Measurements from ENCODE around the gene LARP1B.
"Not testable (repeated sequence)": the region's sequence is repeated elsewhere in the genome, so short reads cannot be mapped to it uniquely, and the experiment has no call there.

LARP1B gene

DNA sequence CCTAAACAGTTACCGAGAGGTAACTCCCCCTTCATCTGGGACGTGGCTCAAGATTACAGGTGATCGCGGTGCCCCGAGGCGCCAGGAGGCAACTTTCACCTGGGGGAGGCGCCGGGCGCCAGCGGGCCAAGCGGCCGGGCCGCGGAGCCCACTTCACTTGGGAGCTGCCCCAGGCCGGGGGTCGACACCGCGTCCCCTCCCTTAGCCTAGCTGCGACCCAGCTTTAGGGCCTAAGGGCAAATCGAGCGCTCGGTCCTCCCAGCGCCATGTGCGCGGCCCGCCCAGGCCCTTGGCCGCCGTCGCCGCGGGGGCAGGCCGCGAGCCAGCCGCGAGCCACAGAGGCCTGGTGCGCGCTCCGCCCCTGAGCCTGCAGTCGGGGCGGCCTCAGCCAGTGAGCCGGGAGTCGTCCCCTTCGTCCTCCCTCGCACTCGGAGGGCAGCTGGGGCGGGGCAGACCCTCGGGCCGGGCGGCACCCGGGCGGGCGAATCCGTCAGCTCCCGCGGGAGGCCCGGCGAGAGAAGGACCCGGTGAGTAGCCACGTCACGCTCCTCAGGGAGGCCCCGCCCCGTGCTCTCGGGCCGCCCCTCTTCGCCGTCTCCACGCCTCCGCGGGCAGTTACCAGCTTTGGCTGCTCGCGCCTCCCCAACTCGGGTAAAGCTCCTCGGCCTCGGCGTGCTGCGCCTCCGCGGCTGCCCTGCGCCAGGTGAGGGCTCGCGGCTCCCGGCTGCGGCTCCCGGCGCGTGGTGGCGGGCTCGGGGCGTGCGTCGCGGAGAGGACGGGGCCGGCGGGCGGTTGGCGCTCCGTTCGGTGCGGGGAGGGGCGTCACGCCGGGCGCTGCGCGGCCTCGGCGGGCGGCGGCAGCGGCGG lies at the start of gene LARP1B:
Gene LARP1B, plus strand, starts transcription at position 614 of the 867 bp plus-strand sequence. CDS start 13,640 bp downstream, outside the sequence.
- DNase-seq: peak; percentile 72

GRCh38 chr4:128025319-128025718 lies 35.8 kb upstream of the LARP1B start:
- no peak for DNase-seq

- DNase-seq: no peak
Observed at GRCh38 chr4:128029907-128030306, 31.2 kb upstream of the LARP1B start.

DNA sequence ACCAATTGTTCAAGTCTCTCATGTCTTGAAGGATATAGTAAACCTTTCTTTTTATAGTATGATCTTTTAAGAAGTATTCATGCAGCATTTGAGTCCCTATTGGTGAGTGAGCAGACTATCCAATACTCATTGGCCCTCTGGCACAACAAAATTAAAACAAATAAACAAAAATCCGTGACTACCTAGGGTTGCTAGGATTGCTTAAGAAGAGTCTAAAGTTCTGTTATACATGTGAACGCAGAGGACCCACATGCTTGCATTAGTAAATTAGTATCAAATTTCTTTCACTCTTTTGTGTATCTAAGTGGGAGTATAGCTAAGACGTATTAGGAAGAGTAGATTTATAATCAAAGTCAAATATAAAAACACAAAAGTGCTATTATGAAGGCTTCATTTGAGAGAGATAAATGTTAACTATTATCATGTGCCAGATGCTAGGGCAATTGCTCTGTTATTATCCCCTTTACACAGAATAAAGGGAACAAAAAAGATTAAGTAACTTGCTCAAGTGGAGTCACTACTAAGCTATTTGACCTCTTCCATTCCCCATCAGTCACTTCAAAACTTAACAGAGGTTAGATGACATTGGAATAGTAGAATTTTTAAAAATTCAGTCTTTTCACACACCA lies 29.2 kb upstream of the LARP1B start:
- no peak for DNase-seq

GRCh38 chr4:128039568-128039967 lies 21.5 kb upstream of the LARP1B start:
- DNase-seq: no peak

DNA sequence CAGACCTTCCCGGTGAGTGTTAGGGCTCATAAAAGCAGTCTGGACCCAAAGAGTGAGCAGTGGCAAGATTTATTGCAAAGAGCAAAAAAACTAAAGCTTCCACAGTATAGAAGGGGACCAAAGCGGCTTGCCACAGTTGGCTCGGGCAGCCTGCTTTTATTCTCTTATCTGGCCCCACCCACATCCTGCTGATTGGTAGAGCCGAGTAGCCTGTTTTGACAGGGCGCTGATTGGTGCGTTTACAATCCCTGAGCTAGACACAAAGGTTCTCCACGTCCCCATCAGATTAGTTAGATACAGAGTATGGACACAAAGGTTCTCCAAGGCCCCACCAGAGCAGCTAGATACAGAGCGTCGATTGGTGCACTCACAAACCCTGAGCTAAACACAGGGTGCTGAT lies 14.1 kb upstream of the LARP1B start:
- not testable (repeated sequence) for DNase-seq

GRCh38 chr4:128047514-128047913 lies 13.6 kb upstream of the LARP1B start:
- not testable (repeated sequence) for DNase-seq

DNA sequence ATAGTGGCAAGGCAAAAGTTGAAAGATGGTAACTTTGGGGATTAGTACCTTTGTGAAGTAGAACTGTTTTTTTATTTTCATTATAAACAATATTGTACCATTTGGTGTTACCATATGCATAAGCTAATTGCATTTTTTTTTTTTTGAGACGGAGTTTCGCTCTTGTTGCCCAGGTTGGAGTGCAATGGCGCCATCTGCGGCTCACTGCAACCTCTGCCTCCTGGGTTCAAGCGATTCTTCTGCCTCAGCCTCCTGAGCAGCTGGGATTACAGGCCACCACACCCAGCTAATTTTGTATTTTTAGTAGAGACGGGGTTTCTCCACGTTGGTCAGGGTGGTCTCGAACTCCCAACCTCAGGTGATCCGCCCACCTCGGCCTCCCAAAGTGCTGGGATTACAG lies 9.9 kb upstream of the LARP1B start:
- not testable (repeated sequence) for DNase-seq

DNA sequence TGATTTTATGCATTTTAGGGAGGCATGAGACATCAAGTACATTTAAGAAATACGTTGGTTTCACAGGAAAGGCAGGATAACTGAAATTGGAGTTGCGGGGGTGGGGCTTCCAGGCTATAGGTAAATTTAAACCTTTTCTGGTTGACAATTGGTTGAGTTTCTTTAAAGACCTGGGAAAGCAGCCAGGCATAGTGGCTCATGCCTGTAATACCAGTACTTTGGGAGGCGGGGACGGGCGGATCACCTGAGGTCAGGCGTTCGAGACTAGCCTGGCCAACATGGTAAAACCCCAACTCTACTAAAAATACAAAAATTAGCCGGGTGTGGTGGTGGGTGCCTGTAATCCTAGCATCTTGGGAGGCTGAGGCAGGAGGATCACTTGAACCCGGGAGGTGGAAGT lies 6.2 kb upstream of the LARP1B start:
- not testable (repeated sequence) for DNase-seq

DNA sequence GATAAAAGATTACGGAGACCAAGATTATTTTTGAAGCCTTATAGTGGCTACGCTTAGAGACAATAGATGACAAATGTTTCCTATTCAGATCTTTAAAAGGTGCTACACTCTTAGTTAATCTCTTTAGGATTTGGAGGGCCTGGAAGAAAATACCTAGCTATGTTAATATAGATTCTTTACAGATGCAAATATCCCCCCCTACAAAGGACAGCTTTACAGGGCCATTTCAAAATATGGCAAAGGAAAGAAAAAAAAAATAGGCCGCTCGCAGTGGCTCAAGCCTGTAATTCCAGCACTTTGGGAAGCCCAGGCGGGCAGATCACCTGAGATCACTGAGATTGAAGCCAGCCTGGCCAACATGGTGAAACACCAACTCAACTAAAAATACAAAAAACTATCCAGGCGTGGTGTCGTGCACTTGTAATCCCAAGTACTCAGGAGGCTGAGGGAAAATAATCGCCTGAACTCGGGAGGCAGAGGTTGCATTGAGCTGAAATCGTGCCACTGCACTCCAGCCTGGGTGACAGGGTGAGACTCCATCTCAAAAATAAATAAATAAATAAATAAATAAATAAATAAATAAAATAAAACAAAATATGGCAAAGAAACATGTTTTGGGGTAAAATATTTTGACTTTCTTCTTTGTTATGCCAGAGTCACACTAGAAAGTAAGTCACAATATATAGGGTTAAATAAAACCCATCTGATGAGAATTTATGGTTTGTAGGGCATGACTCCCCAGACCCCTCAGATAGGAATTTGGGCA lies 5.5 kb upstream of the LARP1B start:
- DNase-seq: not testable (repeated sequence)

GRCh38 chr4:128056396-128056795 lies 4.7 kb upstream of the LARP1B start:
- no peak for DNase-seq

GRCh38 chr4:128060121-128060698 lies 902 bp upstream of the LARP1B start:
- DNase-seq: no peak

DNA sequence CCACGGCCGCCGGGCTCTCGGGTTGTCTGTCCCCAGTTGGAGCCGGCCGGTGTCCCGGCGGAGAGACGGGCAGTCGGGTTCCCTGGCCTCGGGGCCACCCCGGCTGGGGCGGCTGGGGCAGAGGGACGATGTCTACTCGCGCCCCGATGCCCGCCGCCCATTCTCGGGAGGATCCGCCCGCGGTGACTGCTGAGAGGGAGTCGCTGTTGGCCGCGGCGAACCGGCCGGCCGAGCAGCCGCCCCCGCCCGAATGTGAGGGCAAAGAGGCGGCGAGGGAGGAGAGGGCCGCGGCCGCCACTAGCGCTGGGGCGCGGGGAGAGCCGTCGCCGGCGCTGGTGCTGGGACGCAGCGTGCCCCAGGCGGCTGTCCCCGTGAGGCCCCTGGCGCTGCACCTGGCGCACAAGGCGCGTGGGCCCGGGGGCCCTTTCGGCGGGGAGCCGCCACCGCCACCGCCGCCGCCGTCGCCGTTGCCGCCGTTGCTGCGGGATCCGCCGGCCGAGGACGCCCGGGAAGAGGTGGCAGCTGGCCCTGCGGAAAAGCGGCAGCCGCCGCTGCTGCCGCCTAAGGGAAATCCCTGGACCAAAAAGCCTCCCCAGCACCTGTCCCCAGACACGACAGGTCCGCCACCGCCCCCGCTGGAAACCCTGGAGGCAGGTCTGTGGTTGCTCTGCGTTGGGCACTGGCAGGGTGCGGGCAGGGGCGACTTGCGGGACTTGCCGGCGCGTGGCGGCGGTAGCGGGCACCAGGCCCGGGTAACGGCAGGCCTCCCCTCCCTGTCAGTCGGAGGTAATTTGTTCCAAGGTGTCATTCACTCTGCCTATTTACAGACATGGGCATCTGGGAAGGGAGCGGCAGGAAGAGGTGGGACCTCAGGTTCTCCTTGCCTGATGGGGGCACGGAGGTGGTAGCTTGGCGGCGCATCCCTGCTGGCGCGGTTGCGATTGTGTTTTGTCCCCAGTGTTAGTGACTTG lies 739 bp downstream of the LARP1B start:
- DNase-seq: peak; percentile 38

- DNase-seq: not testable (repeated sequence)
Observed at GRCh38 chr4:128066453-128066820, 5.3 kb downstream of the LARP1B start.

- no peak for DNase-seq
Observed at GRCh38 chr4:128068918-128069317, 7.8 kb downstream of the LARP1B start.

- DNase-seq: no peak
Observed at GRCh38 chr4:128076464-128076863, 15.4 kb downstream of the LARP1B start.

DNA sequence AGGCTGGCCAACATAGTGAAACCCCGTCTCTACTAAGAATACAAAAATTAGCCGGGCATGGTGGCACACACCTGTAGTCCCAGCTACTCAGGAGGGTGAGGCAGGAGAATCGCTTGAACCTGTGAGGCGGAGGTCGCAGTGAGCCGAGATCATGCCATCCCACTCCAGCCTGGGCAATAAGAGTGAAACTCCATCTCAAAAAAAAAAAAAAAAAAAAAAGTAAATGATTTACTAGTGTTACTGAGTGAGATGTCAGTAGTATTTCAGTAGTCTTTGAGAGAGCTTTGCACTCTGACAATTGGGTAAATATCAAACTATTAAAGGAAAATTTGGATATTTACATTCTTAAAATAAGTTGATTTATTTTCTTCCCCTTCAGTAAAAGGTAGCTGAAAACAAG lies 34.2 kb downstream of the LARP1B start:
- DNase-seq: not testable (repeated sequence)

DNA sequence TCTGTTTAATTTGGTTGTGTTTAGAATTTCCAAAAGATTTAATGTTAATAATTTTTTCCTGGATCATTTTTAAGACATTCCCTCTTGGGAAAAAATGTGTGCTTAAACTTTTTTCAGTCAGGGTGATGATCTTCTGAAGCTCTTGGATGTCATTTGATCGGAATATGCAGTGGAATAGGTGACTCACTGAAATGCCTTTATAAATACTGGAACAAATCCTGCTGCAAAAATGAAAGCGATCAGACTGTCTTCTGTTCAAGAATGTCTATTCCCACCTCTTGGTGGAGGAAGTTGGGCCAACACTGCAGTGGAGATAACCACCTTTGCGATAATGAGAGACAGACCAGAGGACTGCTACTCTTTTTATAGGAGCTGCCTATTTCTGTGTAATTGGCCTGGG lies 46.7 kb downstream of the LARP1B start:
- DNase-seq: no peak

DNA sequence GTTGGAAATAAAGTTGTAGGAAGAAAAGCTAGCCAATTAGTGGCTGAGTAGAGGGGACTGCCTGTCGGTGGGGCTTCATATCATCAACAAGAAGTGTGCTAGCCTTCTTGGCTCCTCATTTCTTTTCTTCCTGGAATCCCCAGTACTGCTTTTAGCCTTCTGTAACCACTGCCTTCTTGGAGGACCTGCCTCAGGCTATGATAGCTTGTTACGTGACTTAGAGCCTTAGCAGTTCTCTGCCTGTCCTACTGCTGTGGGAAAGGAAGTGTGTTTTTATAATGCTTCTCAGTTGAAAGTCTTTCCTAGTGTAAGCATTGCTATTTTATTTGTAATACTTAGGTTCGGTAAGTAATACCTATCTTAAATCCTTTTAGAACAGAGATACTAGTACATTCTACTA lies 61.9 kb downstream of the LARP1B start:
- no peak for DNase-seq

DNA sequence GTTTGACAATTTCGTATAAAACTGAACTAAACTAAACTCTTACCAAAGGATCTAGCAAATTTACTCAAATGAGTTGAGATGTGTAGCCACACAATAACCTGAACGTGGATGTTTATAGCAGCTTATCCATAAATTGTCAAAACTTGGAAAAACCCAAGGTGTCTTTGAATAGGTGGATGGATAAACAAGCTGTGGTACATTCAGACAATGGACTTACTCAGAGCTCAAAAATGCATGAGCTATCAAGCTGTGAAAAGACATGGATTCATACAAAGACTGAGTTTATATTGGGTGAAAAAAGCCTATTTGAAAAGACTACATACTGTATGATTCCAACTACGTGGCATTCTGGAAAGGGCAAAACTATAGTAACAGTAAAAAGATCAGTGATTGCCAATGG lies 69.5 kb downstream of the LARP1B start:
- no peak for DNase-seq

- no peak for DNase-seq
Observed at GRCh38 chr4:128134925-128135324, 73.8 kb downstream of the LARP1B start.

- no peak for DNase-seq
Observed at GRCh38 chr4:128135391-128135790, 74.3 kb downstream of the LARP1B start.

Measured in NCI-H2029 treated with DMSO at 0.1 percent for 48 hours (cell line).